ENCODE measurements around the gene SLC7A6. TPM values are rescaled to one million over a fixed set of nuclear protein-coding genes. Genes with fewer than 3 reads are reported as not detected.

The SLC7A6 gene
- total and polyA plus RNA-seq, 10 of the 15 experiments (the other 5 are each of a cell fraction or from before 2014, with no cell fraction given): 8.2 to 60.4 (median 28.6) TPM

DNA sequence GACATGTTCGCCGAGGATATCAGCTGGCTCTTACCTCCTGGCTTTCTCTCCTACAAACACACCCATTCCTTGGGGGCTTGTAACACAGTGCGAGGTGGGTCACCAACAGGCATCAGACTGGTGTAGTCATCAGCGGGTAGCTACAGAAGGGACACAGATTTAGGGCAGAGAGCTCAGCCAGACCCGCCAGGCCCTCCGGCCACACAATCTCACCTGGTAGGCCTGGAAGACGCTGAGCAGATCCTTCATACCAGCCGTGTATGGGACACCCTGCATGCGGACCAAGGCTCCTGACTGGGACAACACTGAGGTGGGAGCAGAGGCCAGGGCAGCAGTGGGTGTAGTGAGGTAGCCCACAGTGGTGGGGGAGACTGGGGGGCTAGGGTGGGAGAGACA is 34.2 kb upstream of the SLC7A6 start:
- in situ Hi-C loops (cut with MboI): no loop called here
- no peak overlapping the region for H3K4me2 ChIP-seq (ENCODE audit: control insufficient read depth, insufficient read depth)
- ChIA-PET RAD21 (ENCODE audit: unreplicated experiment) (interaction anchor here (0.7 to 1.3 kb wide), 3 partner anchors 137 to 415 kb away, joined by 3 to 16 read pairs (median 3); no protein-coding TSS in a partner anchor), POLR2A (no interaction called here), SMC1A (ENCODE audit: uncharacterized antibody, unreplicated experiment) (interaction anchor here (0.7 to 2.2 kb wide), 5 partner anchors 32 to 190 kb away, joined by 3 to 8 read pairs (median 4); no protein-coding TSS in a partner anchor), CTCF (interaction anchor here (0.6 to 5.3 kb wide), 17 partner anchors 16 to 415 kb away, joined by 3 to 72 read pairs (median 3); no protein-coding TSS in a partner anchor)
- no peaks in the 10 kb centered on the region for H3K27me3 ChIP-seq (replicated peaks in 1 of 2; ENCODE audit: control insufficient read depth in 2 of 2, insufficient read depth in 2 of 2, low read length in 1 of 2)
- no peaks in the 10 kb centered on the region for H3K79me2 ChIP-seq (ENCODE audit: control insufficient read depth, insufficient read depth, low read length)
- 98% methylated on average over 9 of the region's 9 CpGs for WGBS (ENCODE audit: insufficient coverage, insufficient replicate concordance, low lambda C conversion rate, missing lambda C conversion rate)
- ATAC-seq (no peak), FAIRE-seq (no peak), DNase-seq (ENCODE audit: low read depth, low spot score) (no peak)
- no peak overlapping the region for H3K27ac ChIP-seq (ENCODE audit: control insufficient read depth, insufficient read depth)
- peaks cover 6 to 7% of the 10 kb centered on the region in 2 experiments; a peak in 3 of 4 replicates for H3K36me3 ChIP-seq (ENCODE audit: control insufficient read depth in 2 of 2, insufficient read depth in 2 of 2, low read length in 1 of 2)
- H3K9me3 ChIP-seq (replicated peaks; ENCODE audit: control insufficient read depth, insufficient read depth, low read length): no peaks in the 10 kb centered on the region
- H2AFZ ChIP-seq (ENCODE audit: control insufficient read depth, low read depth, low read length): no peak overlapping the region
- H3K4me3 ChIP-seq: no peak overlapping the region
- BruUV-seq (replicated peaks): no TSS peak
- H3K4me1 ChIP-seq (ENCODE audit: control insufficient read depth, insufficient read depth, low read length): peaks cover 12% of the 10 kb centered on the region
- H3K9ac ChIP-seq (ENCODE audit: control insufficient read depth, insufficient read depth, low read length): no peak overlapping the region
- TF ChIP-seq BHLHE40 (IDR thresholded peaks at IDR 0.05; ENCODE audit: borderline replicate concordance in 1 of 2, low read depth in 2 of 2, low read length in 1 of 2) (no peak), HCFC1 (IDR thresholded peaks at IDR 0.05; ENCODE audit: low read length) (no peak), TCF12 (IDR thresholded peaks at IDR 0.05; ENCODE audit: low read depth, low read length) (no peak), IKZF1 (conservative IDR thresholded peaks at IDR 0.05) (no peak), MYB (IDR thresholded peaks at IDR 0.05; ENCODE audit: borderline replicate concordance, low read depth, low read length) (no peak), YY1 (IDR thresholded peaks at IDR 0.05; ENCODE audit: low read depth, low read length) (no peak), MYC (IDR thresholded peaks at IDR 0.05; ENCODE audit: insufficient read depth, insufficient read length, insufficient replicate concordance, low read length, severe bottlenecking) (no peak)
- TF ChIP-seq, protein P1, sequence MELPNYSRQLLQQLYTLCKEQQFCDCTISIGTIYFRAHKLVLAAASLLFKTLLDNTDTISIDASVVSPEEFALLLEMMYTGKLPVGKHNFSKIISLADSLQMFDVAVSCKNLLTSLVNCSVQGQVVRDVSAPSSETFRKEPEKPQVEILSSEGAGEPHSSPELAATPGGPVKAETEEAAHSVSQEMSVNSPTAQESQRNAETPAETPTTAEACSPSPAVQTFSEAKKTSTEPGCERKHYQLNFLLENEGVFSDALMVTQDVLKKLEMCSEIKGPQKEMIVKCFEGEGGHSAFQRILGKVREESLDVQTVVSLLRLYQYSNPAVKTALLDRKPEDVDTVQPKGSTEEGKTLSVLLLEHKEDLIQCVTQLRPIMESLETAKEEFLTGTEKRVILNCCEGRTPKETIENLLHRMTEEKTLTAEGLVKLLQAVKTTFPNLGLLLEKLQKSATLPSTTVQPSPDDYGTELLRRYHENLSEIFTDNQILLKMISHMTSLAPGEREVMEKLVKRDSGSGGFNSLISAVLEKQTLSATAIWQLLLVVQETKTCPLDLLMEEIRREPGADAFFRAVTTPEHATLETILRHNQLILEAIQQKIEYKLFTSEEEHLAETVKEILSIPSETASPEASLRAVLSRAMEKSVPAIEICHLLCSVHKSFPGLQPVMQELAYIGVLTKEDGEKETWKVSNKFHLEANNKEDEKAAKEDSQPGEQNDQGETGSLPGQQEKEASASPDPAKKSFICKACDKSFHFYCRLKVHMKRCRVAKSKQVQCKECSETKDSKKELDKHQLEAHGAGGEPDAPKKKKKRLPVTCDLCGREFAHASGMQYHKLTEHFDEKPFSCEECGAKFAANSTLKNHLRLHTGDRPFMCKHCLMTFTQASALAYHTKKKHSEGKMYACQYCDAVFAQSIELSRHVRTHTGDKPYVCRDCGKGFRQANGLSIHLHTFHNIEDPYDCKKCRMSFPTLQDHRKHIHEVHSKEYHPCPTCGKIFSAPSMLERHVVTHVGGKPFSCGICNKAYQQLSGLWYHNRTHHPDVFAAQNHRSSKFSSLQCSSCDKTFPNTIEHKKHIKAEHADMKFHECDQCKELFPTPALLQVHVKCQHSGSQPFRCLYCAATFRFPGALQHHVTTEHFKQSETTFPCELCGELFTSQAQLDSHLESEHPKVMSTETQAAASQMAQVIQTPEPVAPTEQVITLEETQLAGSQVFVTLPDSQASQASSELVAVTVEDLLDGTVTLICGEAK (IDR thresholded peaks at IDR 0.05; ENCODE audit: borderline replicate concordance): no peak
- TF ChIP-seq, protein P2, sequence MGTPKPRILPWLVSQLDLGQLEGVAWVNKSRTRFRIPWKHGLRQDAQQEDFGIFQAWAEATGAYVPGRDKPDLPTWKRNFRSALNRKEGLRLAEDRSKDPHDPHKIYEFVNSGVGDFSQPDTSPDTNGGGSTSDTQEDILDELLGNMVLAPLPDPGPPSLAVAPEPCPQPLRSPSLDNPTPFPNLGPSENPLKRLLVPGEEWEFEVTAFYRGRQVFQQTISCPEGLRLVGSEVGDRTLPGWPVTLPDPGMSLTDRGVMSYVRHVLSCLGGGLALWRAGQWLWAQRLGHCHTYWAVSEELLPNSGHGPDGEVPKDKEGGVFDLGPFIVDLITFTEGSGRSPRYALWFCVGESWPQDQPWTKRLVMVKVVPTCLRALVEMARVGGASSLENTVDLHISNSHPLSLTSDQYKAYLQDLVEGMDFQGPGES (IDR thresholded peaks at IDR 0.05): no peak
- TF ChIP-seq, protein P3, sequence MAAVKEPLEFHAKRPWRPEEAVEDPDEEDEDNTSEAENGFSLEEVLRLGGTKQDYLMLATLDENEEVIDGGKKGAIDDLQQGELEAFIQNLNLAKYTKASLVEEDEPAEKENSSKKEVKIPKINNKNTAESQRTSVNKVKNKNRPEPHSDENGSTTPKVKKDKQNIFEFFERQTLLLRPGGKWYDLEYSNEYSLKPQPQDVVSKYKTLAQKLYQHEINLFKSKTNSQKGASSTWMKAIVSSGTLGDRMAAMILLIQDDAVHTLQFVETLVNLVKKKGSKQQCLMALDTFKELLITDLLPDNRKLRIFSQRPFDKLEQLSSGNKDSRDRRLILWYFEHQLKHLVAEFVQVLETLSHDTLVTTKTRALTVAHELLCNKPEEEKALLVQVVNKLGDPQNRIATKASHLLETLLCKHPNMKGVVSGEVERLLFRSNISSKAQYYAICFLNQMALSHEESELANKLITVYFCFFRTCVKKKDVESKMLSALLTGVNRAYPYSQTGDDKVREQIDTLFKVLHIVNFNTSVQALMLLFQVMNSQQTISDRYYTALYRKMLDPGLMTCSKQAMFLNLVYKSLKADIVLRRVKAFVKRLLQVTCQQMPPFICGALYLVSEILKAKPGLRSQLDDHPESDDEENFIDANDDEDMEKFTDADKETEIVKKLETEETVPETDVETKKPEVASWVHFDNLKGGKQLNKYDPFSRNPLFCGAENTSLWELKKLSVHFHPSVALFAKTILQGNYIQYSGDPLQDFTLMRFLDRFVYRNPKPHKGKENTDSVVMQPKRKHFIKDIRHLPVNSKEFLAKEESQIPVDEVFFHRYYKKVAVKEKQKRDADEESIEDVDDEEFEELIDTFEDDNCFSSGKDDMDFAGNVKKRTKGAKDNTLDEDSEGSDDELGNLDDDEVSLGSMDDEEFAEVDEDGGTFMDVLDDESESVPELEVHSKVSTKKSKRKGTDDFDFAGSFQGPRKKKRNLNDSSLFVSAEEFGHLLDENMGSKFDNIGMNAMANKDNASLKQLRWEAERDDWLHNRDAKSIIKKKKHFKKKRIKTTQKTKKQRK (IDR thresholded peaks at IDR 0.05; ENCODE audit: low read depth, low read length): no peak
- TF ChIP-seq, protein P4, sequence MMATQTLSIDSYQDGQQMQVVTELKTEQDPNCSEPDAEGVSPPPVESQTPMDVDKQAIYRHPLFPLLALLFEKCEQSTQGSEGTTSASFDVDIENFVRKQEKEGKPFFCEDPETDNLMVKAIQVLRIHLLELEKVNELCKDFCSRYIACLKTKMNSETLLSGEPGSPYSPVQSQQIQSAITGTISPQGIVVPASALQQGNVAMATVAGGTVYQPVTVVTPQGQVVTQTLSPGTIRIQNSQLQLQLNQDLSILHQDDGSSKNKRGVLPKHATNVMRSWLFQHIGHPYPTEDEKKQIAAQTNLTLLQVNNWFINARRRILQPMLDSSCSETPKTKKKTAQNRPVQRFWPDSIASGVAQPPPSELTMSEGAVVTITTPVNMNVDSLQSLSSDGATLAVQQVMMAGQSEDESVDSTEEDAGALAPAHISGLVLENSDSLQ (IDR thresholded peaks at IDR 0.05): no peak
- no peaks in the 10 kb centered on the region for H4K20me1 ChIP-seq (ENCODE audit: control insufficient read depth, insufficient read depth)
- intact Hi-C loops (cut with micrococcal nuclease; ENCODE audit: unreplicated experiment): no loop called here

Measured in GM12878 (cell line).